Neural cell (in vitro differentiated cells): ENCODE results near the gene LZTFL1. TPM values are rescaled to one million over a fixed set of nuclear protein-coding genes. Genes with fewer than 3 reads are reported as not detected.

ENCODE experiments used
- H2AFZ ChIP-seq: fragments of 200-600, 300-800 bp; sonication (generic), shearing (Covaris generic); 2 replicates; pipeline ENCODE4 v1.6.0; 2014; ENCODE audit warnings: low read depth, mild to moderate bottlenecking, antibody characterized with exemption, low read length, moderate library complexity
- H3F3A ChIP-seq: fragments of 200-600 bp; shearing (Covaris generic); 2 replicates; pipeline ENCODE4 v1.6.1; 2016; ENCODE audit warnings: mild to moderate bottlenecking, moderate library complexity, mixed read lengths, antibody characterized with exemption, low read length; ENCODE audit not compliant: insufficient read depth, poor library complexity, severe bottlenecking
- H3K27ac ChIP-seq: fragments of 200-600, 300-800 bp; sonication (generic), shearing (Covaris generic); 2 replicates; pipeline ENCODE4 v1.5.1; 2014; ENCODE audit warnings: mild to moderate bottlenecking, low read length, moderate library complexity
- H3K27me3 ChIP-seq: fragments of 300-800, 200-600 bp; sonication (generic), shearing (Covaris generic); 2 replicates; pipeline ENCODE4 v1.6.0; 2014; ENCODE audit warnings: mild to moderate bottlenecking, low read depth, low read length, moderate library complexity; ENCODE audit not compliant: insufficient read depth
- H3K36me3 ChIP-seq: fragments of 300-800, 200-600 bp; sonication (generic), shearing (Covaris generic); 2 replicates; pipeline ENCODE4 v1.5.1; 2014; ENCODE audit warnings: mild to moderate bottlenecking, antibody characterized with exemption, low read length, moderate library complexity; ENCODE audit not compliant: insufficient read depth
- H3K4me2 ChIP-seq: fragments of 300-800, 200-600 bp; sonication (generic), shearing (Covaris generic); 2 replicates; pipeline ENCODE4 v1.6.0; 2014; ENCODE audit warnings: mild to moderate bottlenecking, low read length
- H3K4me3 ChIP-seq: fragments of 300-800, 200-600 bp; sonication (generic), shearing (Covaris generic); 2 replicates; pipeline ENCODE4 v1.5.1; 2014; ENCODE audit warnings: mild to moderate bottlenecking, low read length, moderate library complexity
- H3K79me2 ChIP-seq: fragments of 200-600 bp; shearing (Covaris generic); replicated peaks from 2 replicates; pipeline ENCODE4 v1.6.0; 2014; ENCODE audit warnings: mild to moderate bottlenecking, low read length, moderate library complexity; ENCODE audit not compliant: insufficient read depth
- H3K9ac ChIP-seq: fragments of 300-800, 200-600 bp; sonication (generic), shearing (Covaris generic); 2 replicates; pipeline ENCODE4 v1.6.1; 2016; ENCODE audit warnings: mild to moderate bottlenecking, low read length, mixed read lengths
- H3K9me2 ChIP-seq: fragments of 200-600 bp; shearing (Covaris generic); 2 replicates; pipeline ENCODE4 v1.6.1; 2016; ENCODE audit warnings: mild to moderate bottlenecking, low read length, mixed read lengths; ENCODE audit not compliant: insufficient read depth
- H3K9me3 ChIP-seq: fragments of 200-600, 300-800 bp; sonication (generic), shearing (Covaris generic); 2 replicates; pipeline ENCODE4 v1.6.1; 2016; ENCODE audit warnings: mild to moderate bottlenecking, mixed run types, low read length, moderate library complexity, mixed read lengths
- H4K20me1 ChIP-seq: fragments of 200-600 bp; shearing (Covaris generic); 2 replicates; pipeline ENCODE4 v1.6.1; 2016; ENCODE audit warnings: mild to moderate bottlenecking, mixed run types; ENCODE audit not compliant: insufficient read depth
- EP300 ChIP-seq: fragments of 450-650 bp; conservative IDR thresholded peaks from 2 replicates; pipeline ENCODE4 v1.6.1; 2014; ENCODE audit warnings: antibody characterized with exemption, mild to moderate bottlenecking, moderate library complexity; ENCODE audit not compliant: poor library complexity, severe bottlenecking
- EZH2 ChIP-seq: fragments of 200-600, 300-800 bp; shearing (Covaris generic), sonication (generic); IDR thresholded peaks from 2 replicates; pipeline ENCODE4 v1.6.1; 2014; ENCODE audit warnings: antibody characterized with exemption, low read length, borderline replicate concordance, mild to moderate bottlenecking; ENCODE audit not compliant: insufficient read depth, poor library complexity, severe bottlenecking
- MXI1 ChIP-seq: fragments of 450-650 bp; conservative IDR thresholded peaks from 2 replicates; pipeline ENCODE4 v1.6.1; 2014; ENCODE audit warnings: antibody characterized with exemption, mild to moderate bottlenecking; ENCODE audit not compliant: poor library complexity, severe bottlenecking
- POLR2AphosphoS5 ChIP-seq: IDR thresholded peaks from 2 replicates; pipeline ENCODE4 v1.6.1; 2012
- RAD21 ChIP-seq: fragments of 450-650 bp; conservative IDR thresholded peaks from 2 replicates; pipeline ENCODE4 v1.6.1; 2014; ENCODE audit warnings: antibody characterized with exemption, mild to moderate bottlenecking, moderate library complexity
- SMC3 ChIP-seq: fragments of 450-650 bp; conservative IDR thresholded peaks from 2 replicates; pipeline ENCODE4 v1.6.1; 2014; ENCODE audit warnings: antibody characterized with exemption, mild to moderate bottlenecking, moderate library complexity; ENCODE audit not compliant: poor library complexity
- TAF1 ChIP-seq: IDR thresholded peaks from 2 replicates; pipeline ENCODE4 v1.6.1; 2012; ENCODE audit warnings: low read depth
- polyA plus RNA-seq: library from polyadenylated mRNA; depleted of rRNA; stranded (reverse); fragments of >200 nt; gene quantifications from 2 replicates; pipeline ENCODE4 v1.2.3, GENCODE V29; 2014
- TF ChIP-seq, protein P1 (sequence below): IDR thresholded peaks from 2 replicates; pipeline ENCODE4 v1.6.1; 2012; ENCODE audit warnings: borderline replicate concordance
- TF ChIP-seq, protein P2 (sequence below): fragments of 450-650 bp; IDR thresholded peaks from 2 replicates; pipeline ENCODE4 v1.5.1; 2014; ENCODE audit warnings: antibody characterized with exemption, mild to moderate bottlenecking, moderate library complexity; ENCODE audit not compliant: poor library complexity, severe bottlenecking

Gene LZTFL1
- polyA plus RNA-seq, 1 donor from 2014 or later, result 26.8 TPM

DNA sequence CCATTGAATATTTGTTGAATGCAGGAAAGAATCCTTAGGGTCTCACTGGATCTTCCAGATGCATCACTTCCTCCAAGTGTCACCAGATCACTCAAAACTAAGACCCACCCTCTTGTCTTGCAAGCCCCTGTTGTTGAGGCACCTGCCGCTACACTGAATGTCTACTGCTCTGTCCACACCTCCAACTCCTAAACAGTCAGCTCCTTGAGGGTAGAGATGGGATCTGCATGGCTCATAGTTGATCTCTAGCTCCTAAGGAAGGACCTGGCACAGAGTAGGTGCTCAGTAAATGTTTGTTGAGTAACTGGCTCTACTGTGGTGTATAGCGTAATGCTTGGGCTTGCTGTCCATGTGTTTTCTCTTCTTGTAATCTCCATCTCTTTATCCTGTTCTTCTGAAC lies 54.4 kb downstream of the LZTFL1 start:
- Histone ChIP-seq H3K9me3 (no peaks in the 10 kb centered on the region), H3K4me3 (no peak overlapping the region), H3K9ac (no peak overlapping the region)

DNA sequence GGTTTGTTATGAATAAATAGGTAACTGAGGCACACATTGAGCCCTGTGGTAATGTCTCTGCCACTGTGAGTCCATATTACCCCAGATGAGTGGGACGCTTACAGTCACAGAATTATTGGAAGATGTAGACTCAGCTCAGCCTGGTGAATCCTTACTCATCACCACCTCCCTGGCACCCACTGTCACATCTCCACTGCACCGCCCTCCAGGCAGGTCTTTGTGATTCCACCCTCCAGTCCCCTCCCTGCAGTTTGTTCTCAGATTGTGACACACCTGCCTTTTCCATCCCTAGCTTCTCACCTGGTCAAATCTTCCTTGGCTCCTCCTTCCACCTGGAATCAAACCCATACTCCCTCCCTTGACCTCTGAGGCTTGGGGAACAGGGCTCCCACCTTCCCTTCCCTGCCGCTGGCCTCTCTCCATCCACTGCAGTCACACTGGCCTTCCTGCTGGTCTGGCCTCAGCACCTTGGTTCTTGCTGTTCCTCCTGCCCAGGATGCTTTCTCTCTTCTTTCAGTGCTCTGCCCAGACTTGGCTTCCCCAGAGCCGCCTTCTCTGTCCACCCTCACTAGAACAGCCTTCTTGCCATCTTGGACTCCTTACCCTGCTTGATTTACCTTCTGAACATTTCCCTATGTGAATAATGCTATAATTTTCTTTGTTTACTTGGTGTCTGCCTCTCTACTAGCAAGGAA lies 55.0 kb downstream of the LZTFL1 start:
- Histone ChIP-seq H3K79me2 (no peaks in the 10 kb centered on the region), H3K27ac (no peak overlapping the region), H3K4me3 (no peak overlapping the region), H3K27me3 (no peaks in the 10 kb centered on the region), H3K9me2 (no peaks in the 10 kb centered on the region), H3K9ac (no peak overlapping the region), H3K9me3 (no peaks in the 10 kb centered on the region), H3F3A (no peaks in the 10 kb centered on the region), H3K36me3 (no peaks in the 10 kb centered on the region), H3K4me2 (no peak overlapping the region), H2AFZ (no peak overlapping the region), H4K20me1 (no peaks in the 10 kb centered on the region)
- TF ChIP-seq, protein P1, sequence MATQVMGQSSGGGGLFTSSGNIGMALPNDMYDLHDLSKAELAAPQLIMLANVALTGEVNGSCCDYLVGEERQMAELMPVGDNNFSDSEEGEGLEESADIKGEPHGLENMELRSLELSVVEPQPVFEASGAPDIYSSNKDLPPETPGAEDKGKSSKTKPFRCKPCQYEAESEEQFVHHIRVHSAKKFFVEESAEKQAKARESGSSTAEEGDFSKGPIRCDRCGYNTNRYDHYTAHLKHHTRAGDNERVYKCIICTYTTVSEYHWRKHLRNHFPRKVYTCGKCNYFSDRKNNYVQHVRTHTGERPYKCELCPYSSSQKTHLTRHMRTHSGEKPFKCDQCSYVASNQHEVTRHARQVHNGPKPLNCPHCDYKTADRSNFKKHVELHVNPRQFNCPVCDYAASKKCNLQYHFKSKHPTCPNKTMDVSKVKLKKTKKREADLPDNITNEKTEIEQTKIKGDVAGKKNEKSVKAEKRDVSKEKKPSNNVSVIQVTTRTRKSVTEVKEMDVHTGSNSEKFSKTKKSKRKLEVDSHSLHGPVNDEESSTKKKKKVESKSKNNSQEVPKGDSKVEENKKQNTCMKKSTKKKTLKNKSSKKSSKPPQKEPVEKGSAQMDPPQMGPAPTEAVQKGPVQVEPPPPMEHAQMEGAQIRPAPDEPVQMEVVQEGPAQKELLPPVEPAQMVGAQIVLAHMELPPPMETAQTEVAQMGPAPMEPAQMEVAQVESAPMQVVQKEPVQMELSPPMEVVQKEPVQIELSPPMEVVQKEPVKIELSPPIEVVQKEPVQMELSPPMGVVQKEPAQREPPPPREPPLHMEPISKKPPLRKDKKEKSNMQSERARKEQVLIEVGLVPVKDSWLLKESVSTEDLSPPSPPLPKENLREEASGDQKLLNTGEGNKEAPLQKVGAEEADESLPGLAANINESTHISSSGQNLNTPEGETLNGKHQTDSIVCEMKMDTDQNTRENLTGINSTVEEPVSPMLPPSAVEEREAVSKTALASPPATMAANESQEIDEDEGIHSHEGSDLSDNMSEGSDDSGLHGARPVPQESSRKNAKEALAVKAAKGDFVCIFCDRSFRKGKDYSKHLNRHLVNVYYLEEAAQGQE, result no peak
- TF ChIP-seq POLR2AphosphoS5 (no peak), TAF1 (no peak), SMC3 (no peak), EZH2 (no peak), MXI1 (no peak), RAD21 (no peak)
- TF ChIP-seq, protein P2, sequence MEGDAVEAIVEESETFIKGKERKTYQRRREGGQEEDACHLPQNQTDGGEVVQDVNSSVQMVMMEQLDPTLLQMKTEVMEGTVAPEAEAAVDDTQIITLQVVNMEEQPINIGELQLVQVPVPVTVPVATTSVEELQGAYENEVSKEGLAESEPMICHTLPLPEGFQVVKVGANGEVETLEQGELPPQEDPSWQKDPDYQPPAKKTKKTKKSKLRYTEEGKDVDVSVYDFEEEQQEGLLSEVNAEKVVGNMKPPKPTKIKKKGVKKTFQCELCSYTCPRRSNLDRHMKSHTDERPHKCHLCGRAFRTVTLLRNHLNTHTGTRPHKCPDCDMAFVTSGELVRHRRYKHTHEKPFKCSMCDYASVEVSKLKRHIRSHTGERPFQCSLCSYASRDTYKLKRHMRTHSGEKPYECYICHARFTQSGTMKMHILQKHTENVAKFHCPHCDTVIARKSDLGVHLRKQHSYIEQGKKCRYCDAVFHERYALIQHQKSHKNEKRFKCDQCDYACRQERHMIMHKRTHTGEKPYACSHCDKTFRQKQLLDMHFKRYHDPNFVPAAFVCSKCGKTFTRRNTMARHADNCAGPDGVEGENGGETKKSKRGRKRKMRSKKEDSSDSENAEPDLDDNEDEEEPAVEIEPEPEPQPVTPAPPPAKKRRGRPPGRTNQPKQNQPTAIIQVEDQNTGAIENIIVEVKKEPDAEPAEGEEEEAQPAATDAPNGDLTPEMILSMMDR, result no peak

More for the DNA sequence above, 54.4 kb downstream of the LZTFL1 start:
- Histone ChIP-seq H3F3A (no peaks in the 10 kb centered on the region), H4K20me1 (no peaks in the 10 kb centered on the region), H3K36me3 (no peaks in the 10 kb centered on the region), H3K4me2 (no peak overlapping the region), H2AFZ (no peak overlapping the region), H3K9me2 (no peaks in the 10 kb centered on the region), H3K27ac (no peak overlapping the region), H3K27me3 (no peaks in the 10 kb centered on the region), H3K79me2 (no peaks in the 10 kb centered on the region)
- no peak for TF ChIP-seq SMC3
- TF ChIP-seq TAF1, result no peak
- no peak for TF ChIP-seq EZH2
- no peak for TF ChIP-seq RAD21
- no peak for TF ChIP-seq POLR2AphosphoS5
- no peak for TF ChIP-seq MXI1
- no peak for TF ChIP-seq EP300
- TF ChIP-seq, protein P2, result no peak
- TF ChIP-seq, protein P1, result no peak
